COLO829 (cell line): ENCODE results near the gene VWA8.

ENCODE experiments used
- DNase-seq: peaks from one replicate; pipeline ENCODE4 v3.0.0; 2012; ENCODE audit warnings: low spot score

Gene VWA8

DNA sequence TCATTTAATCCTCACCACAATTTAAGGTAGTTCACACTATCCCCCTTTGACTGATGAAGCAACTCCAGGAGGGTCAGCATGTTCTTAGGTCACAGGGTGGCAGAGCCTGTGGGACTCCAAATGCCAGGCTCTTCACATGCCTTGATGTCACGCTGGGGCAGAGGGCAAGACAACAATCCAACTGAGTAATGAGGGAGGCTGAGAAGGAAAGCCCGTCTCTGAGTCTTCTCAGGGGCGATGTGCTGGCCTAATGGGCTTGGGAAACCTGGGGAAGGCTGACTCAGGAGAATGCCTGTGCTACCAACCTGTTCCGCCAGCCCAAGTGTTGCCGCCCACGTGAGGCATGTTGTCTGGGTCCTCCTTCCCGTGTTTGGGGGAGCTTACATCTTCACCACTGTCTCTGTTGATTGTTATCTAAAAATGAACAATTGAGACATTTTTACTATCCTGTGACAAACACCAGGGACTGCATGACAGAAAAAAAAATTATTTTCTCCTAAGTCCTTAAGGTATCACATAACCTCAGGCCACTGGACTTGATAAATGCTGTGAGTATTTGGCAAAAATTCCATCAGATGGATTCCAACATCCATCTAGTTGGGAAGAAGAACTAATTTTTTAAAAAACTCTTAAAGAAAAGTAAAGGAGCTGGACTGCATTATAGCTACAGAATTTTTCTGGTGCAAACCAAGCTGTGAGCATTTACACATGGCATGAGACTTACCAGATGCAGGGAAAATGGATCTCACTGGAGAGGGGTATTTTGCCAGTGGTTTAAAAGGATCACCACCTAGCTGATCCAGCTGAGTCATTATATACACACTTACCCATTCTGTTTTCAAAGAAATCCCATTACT lies 346.0 kb downstream of the VWA8 start:
- DNase-seq = no peak

DNA sequence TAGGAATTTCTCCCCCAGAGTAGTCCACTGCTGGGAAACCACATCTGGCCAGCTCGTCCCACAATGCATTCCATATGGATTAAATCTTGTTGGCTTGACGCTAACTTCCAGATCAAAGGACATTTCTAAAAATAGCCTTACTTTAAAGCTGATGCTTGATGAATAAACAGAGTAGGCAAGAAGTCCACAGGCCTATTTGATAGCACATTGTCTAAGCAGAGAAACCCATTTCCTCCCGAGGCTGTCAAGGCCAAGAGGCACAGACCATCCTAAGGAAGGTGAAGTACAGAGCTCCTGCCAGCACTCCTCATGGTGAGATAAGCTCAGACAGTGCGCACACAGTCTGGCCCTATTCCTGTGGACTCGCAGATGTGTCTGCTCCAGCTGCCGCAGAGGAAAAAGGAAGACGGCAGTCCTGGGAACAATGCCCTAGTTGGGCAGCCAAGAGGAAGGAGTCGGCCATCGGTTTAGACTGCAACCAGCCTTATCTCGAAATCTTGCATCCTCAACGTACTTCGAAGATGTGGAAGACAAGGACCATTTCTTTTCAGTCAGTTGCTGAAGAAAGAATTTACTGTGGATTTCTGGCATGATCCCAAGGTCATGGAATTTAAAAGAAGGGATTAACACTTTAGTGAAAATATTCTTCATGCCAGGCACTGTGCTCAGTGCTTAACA lies 346.8 kb downstream of the VWA8 start:
- DNase-seq = peak; percentile 68

DNA sequence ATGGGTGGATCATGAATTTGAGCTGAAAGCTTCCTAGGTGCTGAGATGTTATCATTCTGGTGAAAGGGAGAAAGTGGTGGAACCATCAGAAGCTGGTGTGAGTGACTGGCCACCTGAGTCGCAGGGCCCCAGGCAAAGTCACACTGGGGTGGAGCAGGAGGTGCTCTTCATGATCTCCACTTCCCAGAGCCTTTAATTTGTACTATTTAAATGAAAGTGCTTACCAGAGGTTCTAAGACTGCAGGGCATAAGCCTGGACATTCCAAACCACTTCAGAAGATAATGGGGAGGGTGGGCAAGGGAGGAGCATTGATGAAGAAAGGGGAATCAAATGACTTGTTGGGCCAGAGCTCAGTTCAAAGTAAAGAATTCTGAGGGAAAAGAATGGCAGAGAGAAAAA lies 347.4 kb downstream of the VWA8 start:
- DNase-seq = no peak

DNA sequence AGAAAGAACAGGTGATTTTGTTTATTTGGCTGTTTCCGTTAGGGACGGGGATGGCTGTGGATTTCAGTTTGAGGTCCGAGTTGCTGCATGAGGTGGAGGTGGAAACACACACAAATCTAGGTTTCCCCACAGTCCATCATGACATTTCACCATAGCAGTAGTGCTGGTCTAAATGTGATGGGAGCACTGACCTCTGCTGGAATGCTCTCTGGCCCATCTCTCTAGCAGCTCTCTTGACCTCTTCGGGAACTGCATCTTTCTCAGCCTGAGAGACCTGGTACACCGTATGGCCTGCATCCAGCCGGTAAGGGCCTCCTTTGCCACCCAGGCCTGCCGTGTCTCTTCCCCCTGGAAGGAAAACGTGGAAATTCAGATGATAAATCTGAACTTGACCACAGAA lies 349.5 kb downstream of the VWA8 start:
- DNase-seq = no peak

- no peak for DNase-seq
Measured at GRCh38 chr13:41610404-41610803, 350.5 kb downstream of the VWA8 start.

- no peak for DNase-seq
Measured at GRCh38 chr13:41609828-41610227, 351.1 kb downstream of the VWA8 start.

DNA sequence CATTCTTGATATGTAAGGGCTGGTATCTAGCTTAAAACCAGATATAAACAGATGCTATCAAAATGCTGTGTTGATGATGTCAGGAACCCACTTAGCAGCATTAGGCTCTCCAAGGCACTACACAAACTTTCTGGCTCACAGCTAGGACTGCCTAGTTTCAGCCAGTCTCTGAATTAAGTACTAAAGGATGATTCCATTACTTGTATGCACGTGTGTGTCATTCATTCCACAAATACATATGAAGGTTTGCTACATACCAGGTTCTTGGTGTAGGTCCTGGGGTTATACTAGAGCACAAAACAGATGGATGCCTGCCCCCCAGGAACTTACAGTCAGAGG lies 352.1 kb downstream of the VWA8 start:
- no peak for DNase-seq

DNA sequence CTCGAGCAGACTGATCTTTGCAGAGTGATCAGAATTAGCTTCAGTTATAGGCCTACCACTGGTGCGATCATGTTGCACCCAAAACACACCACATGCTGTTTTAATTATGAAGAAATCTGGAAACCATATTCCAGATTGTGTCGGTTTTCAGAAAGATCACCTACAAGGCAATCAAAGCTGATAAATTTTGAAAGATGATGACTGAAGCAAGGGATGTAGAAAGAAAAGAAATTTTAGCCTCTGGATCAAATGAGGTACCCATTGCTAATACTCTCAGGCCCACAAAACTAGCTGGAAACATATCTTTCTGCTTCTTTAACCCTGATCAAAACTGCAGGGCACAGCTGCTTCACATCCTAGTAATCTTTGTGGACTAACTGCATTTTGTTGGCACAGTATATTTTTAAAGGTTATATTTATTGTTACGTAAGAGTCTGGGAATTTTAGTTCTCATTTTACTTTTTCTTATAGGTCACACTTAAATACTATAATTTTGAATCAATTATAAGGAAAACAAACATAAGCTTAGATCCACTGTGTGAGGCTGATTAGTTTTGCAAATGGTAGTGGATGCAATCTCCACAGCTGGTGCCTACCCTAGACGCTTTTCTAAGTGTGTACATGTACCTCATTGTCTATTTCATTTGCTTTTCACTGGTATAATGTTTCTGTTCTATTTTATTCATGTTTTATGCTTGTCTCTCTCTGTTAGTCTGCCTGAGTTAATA lies 352.6 kb downstream of the VWA8 start:
- no peak for DNase-seq

DNA sequence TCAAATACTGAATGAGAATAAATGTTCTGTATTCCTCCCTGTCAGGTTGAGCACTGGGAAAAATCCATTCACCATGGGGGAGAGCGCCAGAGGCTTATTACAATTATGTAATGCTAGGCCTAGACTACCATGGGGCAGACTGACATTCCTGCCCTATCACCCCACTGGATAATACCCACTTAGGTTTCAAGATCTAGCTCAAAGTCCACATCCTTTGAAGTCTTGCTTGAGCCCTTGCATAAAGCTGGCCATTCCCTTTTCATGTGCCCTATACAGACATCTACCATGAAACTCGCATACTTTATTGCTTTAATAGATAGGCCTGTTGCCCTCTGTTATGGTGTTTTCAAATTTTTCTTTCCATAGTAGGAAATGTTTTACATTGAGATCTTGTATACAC lies 354.3 kb downstream of the VWA8 start:
- DNase-seq = no peak

GRCh38 chr13:41605319-41606285 lies 355.3 kb downstream of the VWA8 start:
- DNase-seq = no peak

DNA sequence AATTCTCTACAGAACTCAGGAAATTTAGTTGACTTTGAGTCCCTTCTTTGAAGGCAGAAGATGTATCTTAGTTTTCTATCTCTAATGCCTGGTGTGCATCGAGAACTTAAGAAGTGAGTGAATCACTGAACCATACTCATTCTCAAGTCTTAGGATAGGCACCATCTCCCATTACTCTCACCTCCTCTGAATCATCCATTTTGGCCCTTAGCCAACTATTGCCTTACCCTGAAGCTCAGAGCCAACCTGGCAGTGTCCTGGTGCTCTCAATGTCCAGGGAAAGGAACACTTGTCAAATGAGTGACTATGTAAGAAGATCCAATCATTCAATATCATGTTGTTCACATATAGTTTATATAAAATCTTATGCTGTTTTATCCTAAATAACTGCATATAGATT lies 357.0 kb downstream of the VWA8 start:
- DNase-seq = peak; percentile 8

- DNase-seq = no peak
Measured at GRCh38 chr13:41601718-41602445, 359.0 kb downstream of the VWA8 start.

DNA sequence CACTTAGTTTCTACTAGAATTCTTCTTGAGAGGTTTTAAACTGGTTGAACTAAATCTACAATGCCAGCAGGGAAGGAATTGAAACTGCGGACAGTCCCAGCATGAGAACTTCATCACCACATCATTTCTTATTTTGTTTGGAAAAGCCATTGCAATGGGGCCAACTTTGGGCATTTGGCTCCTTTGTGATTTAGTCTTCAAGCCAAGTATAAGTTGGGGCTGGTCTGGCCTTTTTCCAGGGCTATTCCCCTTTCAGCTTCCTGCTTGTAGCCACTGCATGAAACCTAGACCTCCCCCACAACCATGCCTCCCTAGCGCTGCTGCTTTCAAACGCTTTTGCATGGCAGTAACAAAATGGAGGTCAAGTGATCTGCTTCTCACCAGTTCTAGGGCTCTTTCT lies 361.3 kb downstream of the VWA8 start:
- no peak for DNase-seq

- DNase-seq = no peak
Measured at GRCh38 chr13:41597348-41598041, 363.4 kb downstream of the VWA8 start.

DNA sequence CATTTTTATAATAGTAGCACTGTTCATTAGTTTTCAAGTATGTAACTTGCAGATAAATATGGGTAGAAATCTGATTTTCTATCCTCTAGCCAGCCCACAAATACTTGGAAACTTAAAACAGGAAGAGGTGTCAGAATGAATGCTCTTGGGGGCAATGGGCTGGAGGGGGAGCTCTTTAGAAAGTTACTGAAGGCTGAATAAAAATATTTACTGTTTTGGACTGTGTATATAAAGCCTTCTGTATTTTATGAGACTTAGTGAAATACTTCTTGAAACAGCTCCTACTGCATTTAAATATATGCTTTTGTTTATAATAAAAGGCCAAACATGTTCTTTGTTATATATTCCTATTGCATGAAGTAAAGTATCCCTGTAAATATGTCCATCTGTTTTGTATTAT lies 364.7 kb downstream of the VWA8 start:
- DNase-seq = no peak

DNA sequence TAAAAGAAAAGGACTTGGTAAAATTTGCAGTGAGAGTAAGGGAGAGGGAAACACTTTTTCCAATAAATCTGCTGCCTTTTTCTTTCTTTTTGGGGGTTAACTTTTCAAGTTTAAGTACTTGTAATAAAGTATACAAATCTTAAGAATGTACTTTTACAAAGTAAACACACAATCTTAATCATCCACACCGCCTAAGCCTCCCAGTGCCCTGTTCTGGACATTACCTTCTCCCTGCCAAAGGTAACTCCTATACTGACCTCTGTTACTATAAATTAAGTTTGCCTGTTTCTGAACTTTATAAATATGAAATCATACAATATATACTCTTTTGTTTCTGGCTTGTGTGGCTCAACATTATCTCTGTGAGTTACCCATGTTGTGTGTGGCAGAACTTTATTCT lies 365.6 kb downstream of the VWA8 start:
- DNase-seq = no peak

GRCh38 chr13:41590643-41591042 lies 370.3 kb downstream of the VWA8 start:
- no peak for DNase-seq

DNA sequence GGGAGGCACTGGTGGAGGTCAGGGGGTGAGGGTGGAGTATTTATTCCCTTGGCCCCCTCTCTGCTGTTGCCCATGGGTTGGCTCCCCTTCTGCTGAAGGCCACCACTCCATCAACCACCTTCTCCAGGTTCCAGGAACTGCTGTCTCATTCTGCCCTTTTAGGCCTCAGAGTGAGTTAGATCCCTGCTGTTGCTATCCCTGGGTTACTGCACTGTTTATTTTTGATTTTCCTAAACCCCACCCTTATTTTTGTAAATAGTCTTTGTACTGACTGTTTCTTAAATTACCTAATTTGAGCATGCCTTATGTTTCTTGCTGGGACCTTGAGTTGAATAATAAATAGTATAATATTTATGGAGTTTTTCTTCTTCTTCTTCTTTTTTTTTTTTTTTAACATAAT lies 370.8 kb downstream of the VWA8 start:
- DNase-seq = no peak

GRCh38 chr13:41589434-41589833 lies 371.5 kb downstream of the VWA8 start:
- no peak for DNase-seq

DNA sequence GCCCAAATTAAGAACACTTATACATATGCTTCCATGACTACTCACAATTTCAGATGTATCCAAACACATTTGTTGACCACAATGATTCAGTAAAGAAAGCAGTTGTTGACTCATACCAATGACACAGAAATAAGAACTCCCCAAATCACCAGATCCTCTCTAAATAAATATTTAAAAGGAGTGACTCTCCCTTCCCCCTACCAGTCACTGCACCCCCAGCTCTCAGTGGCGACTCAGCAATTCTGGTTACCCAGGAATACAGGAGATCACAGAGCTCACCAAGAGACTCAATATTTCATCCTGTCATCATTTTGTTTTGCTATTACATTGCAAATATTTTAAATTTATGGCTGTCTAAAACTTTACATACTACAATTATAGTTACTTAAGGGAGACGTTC lies 372.0 kb downstream of the VWA8 start:
- no peak for DNase-seq

GRCh38 chr13:41588448-41588847 lies 372.5 kb downstream of the VWA8 start:
- no peak for DNase-seq
